GM12878 (cell line): ENCODE measurements around the gene DCDC2.

Source experiments
- BHLHE40 ChIP-seq, 2 experiments: fragments of 450-650 bp in 1 of 2; IDR thresholded peaks; 2 replicates each; pipeline ENCODE4 v1.6.1; 2011 to 2017; ENCODE audit warnings: low read depth in 2 of 2, borderline replicate concordance in 1 of 2, improper control_type of control experiment in 1 of 2, low read length in 1 of 2, mild to moderate bottlenecking in 1 of 2
- CBFB ChIP-seq: IDR thresholded peaks from 2 replicates; pipeline ENCODE4 v1.6.1; 2016; ENCODE audit warnings: antibody characterized with exemption, low read depth
- CREB1 ChIP-seq: IDR thresholded peaks from 2 replicates; pipeline ENCODE4 v1.6.1; 2012; ENCODE audit warnings: low read depth, mild to moderate bottlenecking, inconsistent platforms
- EP300 ChIP-seq, 2 experiments: fragments of 150-350 bp in 1 of 2; IDR thresholded peaks; 2 replicates each; pipeline ENCODE4 v1.6.1; 2011 to 2012; ENCODE audit warnings: low read depth in 2 of 2, low read length in 2 of 2, borderline replicate concordance in 1 of 2, improper control_type of control experiment in 1 of 2, inconsistent platforms in 1 of 2; ENCODE audit not compliant: control insufficient read depth in 1 of 2
- IKZF2 ChIP-seq, 2 experiments: fragments of 450-650 bp; IDR thresholded peaks; 2 replicates each; pipeline ENCODE4 v1.6.1; 2017; ENCODE audit warnings: mild to moderate bottlenecking in 2 of 2, moderate library complexity in 2 of 2
- JUNB ChIP-seq: IDR thresholded peaks from 2 replicates; pipeline ENCODE4 v1.6.1; 2016; ENCODE audit warnings: antibody characterized with exemption, mild to moderate bottlenecking
- POLR2AphosphoS5 ChIP-seq: IDR thresholded peaks from 2 replicates; pipeline ENCODE4 v1.6.1; 2011; ENCODE audit warnings: mild to moderate bottlenecking, low read length, inconsistent platforms
- RAD51 ChIP-seq: fragments of 450-650 bp; IDR thresholded peaks from 2 replicates; pipeline ENCODE4 v1.6.1; 2016; ENCODE audit warnings: moderate library complexity, mild to moderate bottlenecking, inconsistent platforms
- RUNX3 ChIP-seq: IDR thresholded peaks from 2 replicates; pipeline ENCODE4 v1.6.1; 2012; ENCODE audit warnings: low read length, inconsistent platforms
- SMC3 ChIP-seq: IDR thresholded peaks from 2 replicates; pipeline ENCODE4 v1.6.1; 2011; ENCODE audit warnings: low read length, improper control_type of control experiment, borderline replicate concordance
- STAT3 ChIP-seq: IDR thresholded peaks from 2 replicates; pipeline ENCODE4 v1.6.1; 2011; ENCODE audit warnings: low read depth, low read length, improper control_type of control experiment
- TF ChIP-seq, protein P1 (sequence below), 3 experiments: IDR thresholded peaks in 2 of 3; conservative IDR thresholded peaks in 1 of 3; 2 replicates each; pipeline ENCODE4 v1.5.1; 2011; ENCODE audit warnings: low read depth in 3 of 3, low read length in 3 of 3, mild to moderate bottlenecking in 3 of 3, control low read depth in 2 of 3, moderate library complexity in 2 of 3, inconsistent platforms in 1 of 3, mixed read lengths in 1 of 3; ENCODE audit not compliant: control insufficient read depth in 2 of 3, insufficient read depth in 1 of 3; ENCODE audit errors: extremely low read depth in 1 of 3
- TF ChIP-seq, protein P2 (sequence below): IDR thresholded peaks from 2 replicates; pipeline ENCODE4 v1.6.1; 2012; ENCODE audit warnings: low read depth, low read length, improper control_type of control experiment
- TF ChIP-seq, protein P3 (sequence below): fragments of 450-650 bp; formaldehyde crosslinking; IDR thresholded peaks from 2 replicates; pipeline ENCODE4 v1.4.0; 2022; ENCODE audit warnings: mild to moderate bottlenecking, moderate library complexity

DNA sequence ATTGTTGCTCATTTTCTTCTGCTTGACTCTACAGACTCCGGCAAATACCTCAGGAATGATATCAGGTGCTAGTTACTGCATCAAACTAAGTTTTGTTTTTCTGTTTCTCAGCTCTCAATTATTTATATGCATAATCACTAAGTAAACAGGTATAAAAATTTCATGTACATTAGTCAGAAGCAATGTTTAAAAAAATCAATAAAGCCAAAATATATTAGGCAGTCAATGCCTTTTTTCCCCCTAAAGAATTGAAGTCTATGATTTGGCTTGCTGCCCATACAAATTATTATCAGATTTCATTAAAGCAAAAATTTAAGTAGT, 24.3 kb upstream of the DCDC2 start:
- no peak for TF ChIP-seq RUNX3
- TF ChIP-seq, protein P1, sequence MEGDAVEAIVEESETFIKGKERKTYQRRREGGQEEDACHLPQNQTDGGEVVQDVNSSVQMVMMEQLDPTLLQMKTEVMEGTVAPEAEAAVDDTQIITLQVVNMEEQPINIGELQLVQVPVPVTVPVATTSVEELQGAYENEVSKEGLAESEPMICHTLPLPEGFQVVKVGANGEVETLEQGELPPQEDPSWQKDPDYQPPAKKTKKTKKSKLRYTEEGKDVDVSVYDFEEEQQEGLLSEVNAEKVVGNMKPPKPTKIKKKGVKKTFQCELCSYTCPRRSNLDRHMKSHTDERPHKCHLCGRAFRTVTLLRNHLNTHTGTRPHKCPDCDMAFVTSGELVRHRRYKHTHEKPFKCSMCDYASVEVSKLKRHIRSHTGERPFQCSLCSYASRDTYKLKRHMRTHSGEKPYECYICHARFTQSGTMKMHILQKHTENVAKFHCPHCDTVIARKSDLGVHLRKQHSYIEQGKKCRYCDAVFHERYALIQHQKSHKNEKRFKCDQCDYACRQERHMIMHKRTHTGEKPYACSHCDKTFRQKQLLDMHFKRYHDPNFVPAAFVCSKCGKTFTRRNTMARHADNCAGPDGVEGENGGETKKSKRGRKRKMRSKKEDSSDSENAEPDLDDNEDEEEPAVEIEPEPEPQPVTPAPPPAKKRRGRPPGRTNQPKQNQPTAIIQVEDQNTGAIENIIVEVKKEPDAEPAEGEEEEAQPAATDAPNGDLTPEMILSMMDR (IDR thresholded peaks at IDR 0.05 in 2 of 3, conservative IDR thresholded peaks at IDR 0.05 in 1 of 3; ENCODE audit: control insufficient read depth in 2 of 3, extremely low read depth in 1 of 3, insufficient read depth in 1 of 3, low read depth in 3 of 3, low read length in 3 of 3): no peak
- TF ChIP-seq BHLHE40 (IDR thresholded peaks at IDR 0.05; ENCODE audit: borderline replicate concordance in 1 of 2, low read depth in 2 of 2, low read length in 1 of 2): no peak
- TF ChIP-seq, protein P2, sequence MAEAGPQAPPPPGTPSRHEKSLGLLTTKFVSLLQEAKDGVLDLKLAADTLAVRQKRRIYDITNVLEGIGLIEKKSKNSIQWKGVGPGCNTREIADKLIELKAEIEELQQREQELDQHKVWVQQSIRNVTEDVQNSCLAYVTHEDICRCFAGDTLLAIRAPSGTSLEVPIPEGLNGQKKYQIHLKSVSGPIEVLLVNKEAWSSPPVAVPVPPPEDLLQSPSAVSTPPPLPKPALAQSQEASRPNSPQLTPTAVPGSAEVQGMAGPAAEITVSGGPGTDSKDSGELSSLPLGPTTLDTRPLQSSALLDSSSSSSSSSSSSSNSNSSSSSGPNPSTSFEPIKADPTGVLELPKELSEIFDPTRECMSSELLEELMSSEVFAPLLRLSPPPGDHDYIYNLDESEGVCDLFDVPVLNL: no peak
- no peak for TF ChIP-seq EP300 (IDR thresholded peaks at IDR 0.05; ENCODE audit: borderline replicate concordance in 1 of 2, control insufficient read depth in 1 of 2, low read depth in 2 of 2, low read length in 2 of 2)
- TF ChIP-seq CBFB: no peak
- TF ChIP-seq SMC3: no peak
- TF ChIP-seq POLR2AphosphoS5: no peak
- TF ChIP-seq STAT3: no peak
- no peak for TF ChIP-seq RAD51
- TF ChIP-seq, protein P3, sequence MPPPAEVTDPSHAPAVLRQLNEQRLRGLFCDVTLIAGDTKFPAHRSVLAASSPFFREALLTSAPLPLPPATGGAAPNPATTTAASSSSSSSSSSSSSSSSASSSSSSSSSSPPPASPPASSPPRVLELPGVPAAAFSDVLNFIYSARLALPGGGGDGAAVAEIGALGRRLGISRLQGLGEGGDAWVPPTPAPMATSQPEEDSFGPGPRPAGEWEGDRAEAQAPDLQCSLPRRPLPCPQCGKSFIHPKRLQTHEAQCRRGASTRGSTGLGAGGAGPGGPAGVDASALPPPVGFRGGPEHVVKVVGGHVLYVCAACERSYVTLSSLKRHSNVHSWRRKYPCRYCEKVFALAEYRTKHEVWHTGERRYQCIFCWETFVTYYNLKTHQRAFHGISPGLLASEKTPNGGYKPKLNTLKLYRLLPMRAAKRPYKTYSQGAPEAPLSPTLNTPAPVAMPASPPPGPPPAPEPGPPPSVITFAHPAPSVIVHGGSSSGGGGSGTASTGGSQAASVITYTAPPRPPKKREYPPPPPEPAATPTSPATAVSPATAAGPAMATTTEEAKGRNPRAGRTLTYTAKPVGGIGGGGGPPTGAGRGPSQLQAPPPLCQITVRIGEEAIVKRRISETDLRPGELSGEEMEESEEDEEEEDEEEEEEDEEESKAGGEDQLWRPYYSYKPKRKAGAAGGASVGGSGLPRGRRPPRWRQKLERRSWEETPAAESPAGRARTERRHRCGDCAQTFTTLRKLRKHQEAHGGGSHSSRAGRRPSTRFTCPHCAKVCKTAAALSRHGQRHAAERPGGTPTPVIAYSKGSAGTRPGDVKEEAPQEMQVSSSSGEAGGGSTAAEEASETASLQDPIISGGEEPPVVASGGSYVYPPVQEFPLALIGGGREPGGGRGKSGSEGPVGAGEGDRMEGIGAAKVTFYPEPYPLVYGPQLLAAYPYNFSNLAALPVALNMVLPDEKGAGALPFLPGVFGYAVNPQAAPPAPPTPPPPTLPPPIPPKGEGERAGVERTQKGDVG (CRISPR knock-in tag): no peak
- no peak for TF ChIP-seq CREB1
- TF ChIP-seq IKZF2 (IDR thresholded peaks at IDR 0.05): no peak
- TF ChIP-seq JUNB: no peak
